NCI-H1417 (cell line): ENCODE data around the gene KCP.
"Not testable (repeated sequence)": the region's sequence is repeated elsewhere in the genome, so short reads cannot be mapped to it uniquely, and the experiment has no call there.

Source experiments
- DNase-seq, 3 experiments: peaks; one replicate each; lab custom pipeline; 2025; lab: John Stamatoyannopoulos, UW

The KCP gene

GRCh38 chr7:128921866-128922440 is 11.4 kb upstream of the KCP start:
- no peak for DNase-seq

- no peak for DNase-seq
Observed at GRCh38 chr7:128920913-128921582, 10.5 kb upstream of the KCP start.

GRCh38 chr7:128919881-128920799 is 9.6 kb upstream of the KCP start:
- no peak for DNase-seq

GRCh38 chr7:128919241-128919640 is 8.7 kb upstream of the KCP start:
- no peak for DNase-seq

- DNase-seq: no peak
Observed at GRCh38 chr7:128918016-128918665, 7.6 kb upstream of the KCP start.

- no peak for DNase-seq
Observed at GRCh38 chr7:128917122-128917521, 6.6 kb upstream of the KCP start.

- DNase-seq: no peak
Observed at GRCh38 chr7:128916643-128916915, 6.1 kb upstream of the KCP start.

GRCh38 chr7:128915841-128916642 is 5.5 kb upstream of the KCP start:
- DNase-seq: no peak

- no peak for DNase-seq
Observed at GRCh38 chr7:128915271-128915819, 4.8 kb upstream of the KCP start.

- DNase-seq: no peak
Observed at GRCh38 chr7:128914566-128915151, 4.2 kb upstream of the KCP start.

- no peak for DNase-seq
Observed at GRCh38 chr7:128913870-128914565, 3.5 kb upstream of the KCP start.

GRCh38 chr7:128912709-128913495 is 2.4 kb upstream of the KCP start:
- not testable (repeated sequence) for DNase-seq

GRCh38 chr7:128912281-128912680 is 1.8 kb upstream of the KCP start:
- no peak for DNase-seq

GRCh38 chr7:128911423-128912031 is 1.0 kb upstream of the KCP start:
- DNase-seq: no peak

GRCh38 chr7:128909625-128910568 is 612 bp downstream of the KCP start:
- DNase-seq: no peak

- no peak for DNase-seq
Observed at GRCh38 chr7:128908750-128909624, 1.5 kb downstream of the KCP start.
